ENCODE data around the gene ZNF396.

DNA sequence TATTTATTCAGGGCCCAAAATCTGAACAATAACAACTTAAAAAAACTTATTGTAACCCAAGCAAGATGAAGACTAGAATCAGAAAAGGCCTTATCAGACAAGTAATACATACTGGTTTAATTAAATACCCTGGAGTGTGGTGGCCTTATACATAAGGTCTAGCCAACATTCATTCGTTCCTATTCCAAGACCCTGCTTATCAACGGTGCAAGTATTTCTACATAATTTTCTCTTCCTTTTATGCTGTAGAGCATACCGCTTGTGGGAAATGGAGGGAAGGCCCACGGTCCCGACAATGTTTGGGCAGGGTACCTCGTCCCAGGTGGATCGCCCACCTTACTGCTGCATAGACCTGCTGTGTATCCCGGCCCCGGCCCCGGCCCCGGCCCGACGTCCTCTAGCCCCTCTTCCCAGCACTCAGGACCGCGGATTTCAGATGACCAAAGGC is 33.6 kb downstream of the ZNF396 start:
- TF ChIP-seq CTCF (IDR thresholded peaks at IDR 0.05 in 2 of 3, conservative IDR thresholded peaks at IDR 0.05 in 1 of 3; ENCODE audit: insufficient read depth in 2 of 3, low read depth in 1 of 3, low read length in 3 of 3), result no peak
- TF ChIP-seq, protein P1, sequence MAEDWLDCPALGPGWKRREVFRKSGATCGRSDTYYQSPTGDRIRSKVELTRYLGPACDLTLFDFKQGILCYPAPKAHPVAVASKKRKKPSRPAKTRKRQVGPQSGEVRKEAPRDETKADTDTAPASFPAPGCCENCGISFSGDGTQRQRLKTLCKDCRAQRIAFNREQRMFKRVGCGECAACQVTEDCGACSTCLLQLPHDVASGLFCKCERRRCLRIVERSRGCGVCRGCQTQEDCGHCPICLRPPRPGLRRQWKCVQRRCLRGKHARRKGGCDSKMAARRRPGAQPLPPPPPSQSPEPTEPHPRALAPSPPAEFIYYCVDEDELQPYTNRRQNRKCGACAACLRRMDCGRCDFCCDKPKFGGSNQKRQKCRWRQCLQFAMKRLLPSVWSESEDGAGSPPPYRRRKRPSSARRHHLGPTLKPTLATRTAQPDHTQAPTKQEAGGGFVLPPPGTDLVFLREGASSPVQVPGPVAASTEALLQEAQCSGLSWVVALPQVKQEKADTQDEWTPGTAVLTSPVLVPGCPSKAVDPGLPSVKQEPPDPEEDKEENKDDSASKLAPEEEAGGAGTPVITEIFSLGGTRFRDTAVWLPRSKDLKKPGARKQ (CRISPR knock-in tag; IDR thresholded peaks at IDR 0.05), result no peak
- TF ChIP-seq ZNF707 (CRISPR knock-in tag; conservative IDR thresholded peaks at IDR 0.05), result no peak
- TF ChIP-seq DNMT1 (IDR thresholded peaks at IDR 0.05), result no peak
- TF ChIP-seq FOXA1 (IDR thresholded peaks at IDR 0.05; ENCODE audit: borderline replicate concordance), result no peak
- TF ChIP-seq PKNOX1 (IDR thresholded peaks at IDR 0.05), result no peak
- TF ChIP-seq, protein P2, sequence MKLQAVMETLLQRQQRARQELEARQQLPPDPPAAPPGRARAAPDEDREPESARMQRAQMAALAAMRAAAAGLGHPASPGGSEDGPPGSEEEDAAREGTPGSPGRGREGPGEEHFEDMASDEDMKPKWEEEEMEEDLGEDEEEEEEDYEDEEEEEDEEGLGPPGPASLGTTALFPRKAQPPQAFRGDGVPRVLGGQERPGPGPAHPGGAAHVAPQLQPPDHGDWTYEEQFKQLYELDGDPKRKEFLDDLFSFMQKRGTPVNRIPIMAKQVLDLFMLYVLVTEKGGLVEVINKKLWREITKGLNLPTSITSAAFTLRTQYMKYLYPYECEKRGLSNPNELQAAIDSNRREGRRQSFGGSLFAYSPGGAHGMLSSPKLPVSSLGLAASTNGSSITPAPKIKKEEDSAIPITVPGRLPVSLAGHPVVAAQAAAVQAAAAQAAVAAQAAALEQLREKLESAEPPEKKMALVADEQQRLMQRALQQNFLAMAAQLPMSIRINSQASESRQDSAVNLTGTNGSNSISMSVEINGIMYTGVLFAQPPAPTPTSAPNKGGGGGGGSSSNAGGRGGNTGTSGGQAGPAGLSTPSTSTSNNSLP (IDR thresholded peaks at IDR 0.05; ENCODE audit: borderline replicate concordance, low read depth, low read length), result no peak
- TF ChIP-seq NR3C1 (CRISPR knock-in tag; IDR thresholded peaks at IDR 0.05), result no peak
- TF ChIP-seq, protein P3, sequence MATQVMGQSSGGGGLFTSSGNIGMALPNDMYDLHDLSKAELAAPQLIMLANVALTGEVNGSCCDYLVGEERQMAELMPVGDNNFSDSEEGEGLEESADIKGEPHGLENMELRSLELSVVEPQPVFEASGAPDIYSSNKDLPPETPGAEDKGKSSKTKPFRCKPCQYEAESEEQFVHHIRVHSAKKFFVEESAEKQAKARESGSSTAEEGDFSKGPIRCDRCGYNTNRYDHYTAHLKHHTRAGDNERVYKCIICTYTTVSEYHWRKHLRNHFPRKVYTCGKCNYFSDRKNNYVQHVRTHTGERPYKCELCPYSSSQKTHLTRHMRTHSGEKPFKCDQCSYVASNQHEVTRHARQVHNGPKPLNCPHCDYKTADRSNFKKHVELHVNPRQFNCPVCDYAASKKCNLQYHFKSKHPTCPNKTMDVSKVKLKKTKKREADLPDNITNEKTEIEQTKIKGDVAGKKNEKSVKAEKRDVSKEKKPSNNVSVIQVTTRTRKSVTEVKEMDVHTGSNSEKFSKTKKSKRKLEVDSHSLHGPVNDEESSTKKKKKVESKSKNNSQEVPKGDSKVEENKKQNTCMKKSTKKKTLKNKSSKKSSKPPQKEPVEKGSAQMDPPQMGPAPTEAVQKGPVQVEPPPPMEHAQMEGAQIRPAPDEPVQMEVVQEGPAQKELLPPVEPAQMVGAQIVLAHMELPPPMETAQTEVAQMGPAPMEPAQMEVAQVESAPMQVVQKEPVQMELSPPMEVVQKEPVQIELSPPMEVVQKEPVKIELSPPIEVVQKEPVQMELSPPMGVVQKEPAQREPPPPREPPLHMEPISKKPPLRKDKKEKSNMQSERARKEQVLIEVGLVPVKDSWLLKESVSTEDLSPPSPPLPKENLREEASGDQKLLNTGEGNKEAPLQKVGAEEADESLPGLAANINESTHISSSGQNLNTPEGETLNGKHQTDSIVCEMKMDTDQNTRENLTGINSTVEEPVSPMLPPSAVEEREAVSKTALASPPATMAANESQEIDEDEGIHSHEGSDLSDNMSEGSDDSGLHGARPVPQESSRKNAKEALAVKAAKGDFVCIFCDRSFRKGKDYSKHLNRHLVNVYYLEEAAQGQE (IDR thresholded peaks at IDR 0.05; ENCODE audit: borderline replicate concordance), result no peak
- TF ChIP-seq, protein P3 (CRISPR knock-in tag; IDR thresholded peaks at IDR 0.05; ENCODE audit: low read depth), result no peak
- no peak for TF ChIP-seq ATF3 (IDR thresholded peaks at IDR 0.05)
- no peak; the same call in 1 of the 2 replicates for TF ChIP-seq ATF3 (CRISPR knock-in tag; conservative IDR thresholded peaks at IDR 0.05)
- TF ChIP-seq HDAC6 (IDR thresholded peaks at IDR 0.05; ENCODE audit: low read depth, low read length), result no peak
- TF ChIP-seq TAF9B (IDR thresholded peaks at IDR 0.05; ENCODE audit: partially characterized antibody), result no peak
- no peak for TF ChIP-seq BDP1 (IDR thresholded peaks at IDR 0.05; ENCODE audit: insufficient read depth, insufficient read length)
- no peak for TF ChIP-seq POLR2AphosphoS5 (IDR thresholded peaks at IDR 0.05; ENCODE audit: control insufficient read depth, insufficient read depth, low read depth, low read length)

Data from K562 (cell line).